HepG2 (cell line): ENCODE results near the gene TRPC1. TPM values are rescaled to one million over a fixed set of nuclear protein-coding genes. Genes with fewer than 3 reads are reported as not detected.

ENCODE experiments used
- ATAC-seq: fragments of 200-7000 bp; cut with Tn5 transposase; 3 replicates; pipeline ENCODE4 v1.9.1; 2020; ENCODE audit warnings: mild to moderate bottlenecking, moderate library complexity
- BruUV-seq: library from RNA; stranded (reverse); fragments of 400-500 nt; replicated peaks from 2 replicates; lab custom pipeline; 2021; lab: Mats Ljungman, UMichigan
- CTCF ChIA-PET: fragments of 300-600 bp; formaldehyde crosslinking; extraction: SDS; loops from one replicate; lab custom pipeline; 2021; ENCODE audit warnings: low total read pairs, inconsistent platforms, low intra/inter-chr PET ratio; lab: Yijun Ruan, JAX
- POLR2A ChIA-PET: fragments of 350-600 bp; sonication (Branson Sonifier 250); formaldehyde crosslinking; loops from one replicate; lab custom pipeline; 2020; ENCODE audit warnings: antibody characterized with exemption, inconsistent platforms; lab: Yijun Ruan, JAX
- DNase-seq: peaks from one replicate; pipeline ENCODE4 v3.0.0-alpha.2; 2015; ENCODE audit warnings: low spot score
- FAIRE-seq: peaks from 3 replicates; lab custom pipeline; 2011; peaks lifted over from hg19 to GRCh38; lab: Jason Lieb, UNC
- H2AFZ ChIP-seq: one replicate; pipeline ENCODE4 v1.6.1; 2011; ENCODE audit warnings: low read length, inconsistent platforms
- H3K27ac ChIP-seq: fragments of 300-600 bp; 3 replicates; pipeline ENCODE4 v1.8.0; 2011; ENCODE audit warnings: mixed run types, mild to moderate bottlenecking, mixed read lengths, low read length, inconsistent platforms; ENCODE audit not compliant: insufficient read depth; ENCODE audit errors: extremely low read length
- H3K27me3 ChIP-seq, 2 experiments: fragments of 200-600 bp in 1 of 2; 2 replicates in 1 of 2; 3 replicates in 1 of 2; pipeline versions ENCODE4 v1.6.0 to v1.8.0; 2011; ENCODE audit warnings: low read length in 2 of 2, mild to moderate bottlenecking in 2 of 2, moderate library complexity in 2 of 2, inconsistent platforms in 1 of 2; ENCODE audit not compliant: insufficient read depth in 2 of 2, control insufficient read depth in 1 of 2
- H3K36me3 ChIP-seq, 2 experiments: fragments of 200-600 bp in 1 of 2; replicated peaks in 1 of 2; 2 replicates in 1 of 2; 3 replicates in 1 of 2; pipeline versions ENCODE4 v1.5.1 to v1.8.0; 2011; ENCODE audit warnings: low read length in 2 of 2, inconsistent platforms in 1 of 2; ENCODE audit not compliant: insufficient read depth in 2 of 2, control insufficient read depth in 1 of 2
- H3K4me1 ChIP-seq: 2 replicates; pipeline ENCODE4 v1.5.1; 2012; ENCODE audit warnings: low read length, inconsistent platforms; ENCODE audit not compliant: insufficient read depth
- H3K4me2 ChIP-seq: 2 replicates; pipeline ENCODE4 v1.6.0; 2011; ENCODE audit warnings: low read depth, low read length, inconsistent platforms
- H3K4me3 ChIP-seq, 3 experiments: fragments of 200-600 bp in 1 of 3; sonication (generic), shearing (Covaris generic) in 1 of 3; replicated peaks in 1 of 3; 2 replicates each; pipeline ENCODE4 v1.5.1; 2011 to 2016; ENCODE audit warnings: low read length in 3 of 3, inconsistent platforms in 2 of 3, low read depth in 2 of 3, mild to moderate bottlenecking in 2 of 3, control low read depth in 1 of 3, mixed read lengths in 1 of 3; ENCODE audit not compliant: insufficient read depth in 1 of 3
- H3K79me2 ChIP-seq: one replicate; pipeline ENCODE4 v1.6.1; 2011; ENCODE audit warnings: low read length, inconsistent platforms; ENCODE audit not compliant: insufficient read depth
- H3K9ac ChIP-seq: 2 replicates; pipeline ENCODE4 v1.6.0; 2011; ENCODE audit warnings: mild to moderate bottlenecking, low read depth, low read length, inconsistent platforms; ENCODE audit not compliant: insufficient read depth
- H3K9me3 ChIP-seq: 2 replicates; pipeline ENCODE4 v1.5.1; 2012; ENCODE audit warnings: mild to moderate bottlenecking, low read length
- H4K20me1 ChIP-seq: 2 replicates; pipeline ENCODE4 v1.6.0; 2011; ENCODE audit warnings: inconsistent platforms, mild to moderate bottlenecking, low read length, moderate library complexity; ENCODE audit not compliant: insufficient read depth
- BRCA1 ChIP-seq: sonication (generic); formaldehyde crosslinking; IDR thresholded peaks from 2 replicates; pipeline ENCODE4 v1.4.0; 2020; ENCODE audit warnings: missing genetic modification reagents
- DNMT1 ChIP-seq: sonication (generic); formaldehyde crosslinking; IDR thresholded peaks from 2 replicates; pipeline ENCODE4 v1.5.1; 2020; ENCODE audit warnings: mild to moderate bottlenecking, missing genetic modification reagents
- FOXK1 ChIP-seq: sonication (generic); formaldehyde crosslinking; IDR thresholded peaks from 2 replicates; pipeline ENCODE4 v1.4.0; 2020; ENCODE audit warnings: low read depth, missing genetic modification reagents, borderline replicate concordance
- HNF1B ChIP-seq: sonication (generic); formaldehyde crosslinking; IDR thresholded peaks from 2 replicates; pipeline ENCODE4 v1.5.1; 2020; ENCODE audit warnings: mild to moderate bottlenecking, moderate library complexity, missing genetic modification reagents
- HNRNPUL1 ChIP-seq: fragments of 200-400 bp; formaldehyde crosslinking; IDR thresholded peaks from 2 replicates; pipeline ENCODE4 v1.6.1; 2017; ENCODE audit warnings: low read depth, mild to moderate bottlenecking, low read length, moderate library complexity
- MAF1 ChIP-seq: sonication (generic); formaldehyde crosslinking; IDR thresholded peaks from 2 replicates; pipeline ENCODE4 v1.5.0; 2020; ENCODE audit warnings: missing genetic modification reagents, borderline replicate concordance
- POLR2AphosphoS5 ChIP-seq: IDR thresholded peaks from 2 replicates; pipeline ENCODE4 v1.6.1; 2012; ENCODE audit warnings: low read depth, low read length
- TBP ChIP-seq: sonication (generic); formaldehyde crosslinking; IDR thresholded peaks from 2 replicates; pipeline ENCODE4 v1.5.0; 2020; ENCODE audit warnings: missing genetic modification reagents
- TRIM24 ChIP-seq: sonication (generic); formaldehyde crosslinking; IDR thresholded peaks from 2 replicates; pipeline ENCODE4 v1.8.0; 2022; ENCODE audit warnings: mild to moderate bottlenecking, missing genetic modification reagents
- U2AF2 ChIP-seq: fragments of 200-400 bp; formaldehyde crosslinking; IDR thresholded peaks from 2 replicates; pipeline ENCODE4 v1.6.1; 2017; ENCODE audit warnings: low read depth, mild to moderate bottlenecking, low read length
- ZMYM3 ChIP-seq: sonication (generic); formaldehyde crosslinking; IDR thresholded peaks from 2 replicates; pipeline ENCODE4 v1.5.1; 2020; ENCODE audit warnings: mild to moderate bottlenecking, missing genetic modification reagents
- in situ Hi-C: cut with HindIII; loops from 2 replicates; pipeline ENCODE4 v1.10.0; 2017; ENCODE audit warnings: low pct_unique_long_range_greater_than_20kb; ENCODE audit not compliant: extremely low pct_ligation_motif_present
- intact Hi-C: fragments of 100-400 bp; cut with micrococcal nuclease; formaldehyde crosslinking; loops from one replicate; pipeline ENCODE4 v1.10.0; 2022; ENCODE audit not compliant: unreplicated experiment
- polyA plus RNA-seq, 8 experiments: library from polyadenylated mRNA; depleted of rRNA in 3 of 8; stranded (reverse) in 7 of 8; unstranded in 1 of 8; fragments of >200 nt; fragmentation: Illumina TruSeq in 4 of 8; extraction: Trizol in 4 of 8; gene quantifications; 2 replicates each; pipeline versions ENCODE4 v1.2.1 to v1.2.3, GENCODE V29; 2011 to 2016; ENCODE audit warnings: low read depth in 4 of 8, missing spikeins in 1 of 8, mixed read lengths in 1 of 8; ENCODE audit not compliant: insufficient read depth in 1 of 8
- total RNA-seq, 5 experiments: library from RNA; depleted of rRNA; stranded (reverse); fragments of >200 nt; fragmentation: Illumina TruSeq; extraction: Trizol; gene quantifications; 2 replicates each; pipeline ENCODE4 v1.2.3, GENCODE V29; 2016; ENCODE audit warnings: low read depth in 1 of 5
- TF ChIP-seq, protein P1 (sequence below): IDR thresholded peaks from 2 replicates; pipeline ENCODE4 v1.6.1; 2012; ENCODE audit warnings: low read depth, low read length, improper control_type of control experiment

Gene TRPC1
- total and polyA plus RNA-seq, 2 of the 13 experiments (the other 11 are each of a cell fraction or from before 2014, with no cell fraction given), result 10.8 to 13.1 TPM

GRCh38 chr3:142768338-142768737, 44.5 kb downstream of the TRPC1 start:
- BruUV-seq, result no TSS peak
- FAIRE-seq (no peak), ATAC-seq (no peak), DNase-seq (no peak)
- Histone ChIP-seq H3K9me3 (no peaks in the 10 kb centered on the region), H3K36me3 (peaks cover 1 to 3% of the 10 kb centered on the region in 2 experiments; a peak in 1 of 5 replicates), H4K20me1 (no peaks in the 10 kb centered on the region), H3K27ac (no peak overlapping the region), H3K4me3 (no peak overlapping the region), H3K79me2 (no peaks in the 10 kb centered on the region), H3K27me3 (no peaks in the 10 kb centered on the region), H2AFZ (no peak overlapping the region), H3K9ac (no peak overlapping the region), H3K4me2 (no peak overlapping the region), H3K4me1 (no peaks in the 10 kb centered on the region)
- ChIA-PET POLR2A (no interaction called here), CTCF (no interaction called here)
- in situ Hi-C loops (no loop called here), intact Hi-C loops (no loop called here)
- TF ChIP-seq TRIM24 (no peak), ZMYM3 (CRISPR knock-in tag) (no peak), MAF1 (CRISPR knock-in tag) (no peak), POLR2AphosphoS5 (no peak), BRCA1 (CRISPR knock-in tag) (no peak), FOXK1 (no peak), DNMT1 (no peak)

GRCh38 chr3:142777927-142778326, 54.1 kb downstream of the TRPC1 start:
- intact Hi-C loops, result no loop called here
- no peak overlapping the region for H3K4me3 ChIP-seq
- 0 out of 5 replicates have a peak, but pooled peaks cover 1 to 5% of the 10 kb centered on the region in 2 experiments for H3K36me3 ChIP-seq
- no peaks in the 10 kb centered on the region for H3K9me3 ChIP-seq
- BruUV-seq, result no TSS peak
- H3K4me1 ChIP-seq, result no peaks in the 10 kb centered on the region
- H3K79me2 ChIP-seq, result no peaks in the 10 kb centered on the region
- CTCF ChIA-PET, result no interaction called here
- TF ChIP-seq TBP (CRISPR knock-in tag) (no peak), HNRNPUL1 (no peak), HNF1B (no peak), U2AF2 (no peak)
- TF ChIP-seq, protein P1, sequence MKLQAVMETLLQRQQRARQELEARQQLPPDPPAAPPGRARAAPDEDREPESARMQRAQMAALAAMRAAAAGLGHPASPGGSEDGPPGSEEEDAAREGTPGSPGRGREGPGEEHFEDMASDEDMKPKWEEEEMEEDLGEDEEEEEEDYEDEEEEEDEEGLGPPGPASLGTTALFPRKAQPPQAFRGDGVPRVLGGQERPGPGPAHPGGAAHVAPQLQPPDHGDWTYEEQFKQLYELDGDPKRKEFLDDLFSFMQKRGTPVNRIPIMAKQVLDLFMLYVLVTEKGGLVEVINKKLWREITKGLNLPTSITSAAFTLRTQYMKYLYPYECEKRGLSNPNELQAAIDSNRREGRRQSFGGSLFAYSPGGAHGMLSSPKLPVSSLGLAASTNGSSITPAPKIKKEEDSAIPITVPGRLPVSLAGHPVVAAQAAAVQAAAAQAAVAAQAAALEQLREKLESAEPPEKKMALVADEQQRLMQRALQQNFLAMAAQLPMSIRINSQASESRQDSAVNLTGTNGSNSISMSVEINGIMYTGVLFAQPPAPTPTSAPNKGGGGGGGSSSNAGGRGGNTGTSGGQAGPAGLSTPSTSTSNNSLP, result no peak
- ATAC-seq, result no peak
- FAIRE-seq, result no peak
- H3K9ac ChIP-seq, result no peak overlapping the region
- no peaks in the 10 kb centered on the region for H3K27me3 ChIP-seq
- H2AFZ ChIP-seq, result no peak overlapping the region
- H3K27ac ChIP-seq, result no peak overlapping the region
- H4K20me1 ChIP-seq, result no peaks in the 10 kb centered on the region
- no peak overlapping the region for H3K4me2 ChIP-seq
- POLR2A ChIA-PET, result no interaction called here
- in situ Hi-C loops, result no loop called here
- no peak for DNase-seq
